ENCODE measurements around the gene KSR1. TPM values are rescaled to one million over a fixed set of nuclear protein-coding genes. Genes with fewer than 3 reads are reported as not detected.
"Not testable (repeated sequence)": the region's sequence is repeated elsewhere in the genome, so short reads cannot be mapped to it uniquely, and the experiment has no call there.

The KSR1 gene
- total and polyA plus RNA-seq, 11 donors: 6.1 to 31.1 (median 7.5) TPM

DNA sequence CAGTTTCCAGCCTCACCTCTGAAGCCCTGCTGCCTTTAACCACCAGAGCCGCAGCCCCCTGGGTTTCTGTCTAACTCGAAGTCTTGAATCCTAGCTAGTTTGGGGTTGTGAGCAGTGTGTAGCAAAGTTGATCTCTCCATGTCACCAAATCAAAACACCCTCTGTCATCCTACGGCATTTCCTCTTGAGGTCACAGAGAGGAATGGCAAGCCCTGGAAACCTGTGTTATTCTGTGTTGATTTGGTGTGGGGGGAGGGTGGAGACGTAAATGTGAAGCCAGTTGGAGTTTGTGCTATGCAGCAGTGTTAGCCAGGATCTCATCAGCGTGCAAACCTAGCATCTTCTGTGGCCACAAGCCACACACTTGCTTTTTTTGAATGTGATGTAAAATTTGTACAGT is 169.6 kb downstream of the KSR1 start:
- H3K36me3 ChIP-seq: peaks cover 0 to 52% (median 25%) of the 10 kb centered on the region in 9 donors
- H3K9me3 ChIP-seq: no peaks in the 10 kb centered on the region
- peaks cover 0 to 16% (median 3%) of the 10 kb centered on the region in 12 donors for H3K4me1 ChIP-seq
- TF ChIP-seq, protein P1, sequence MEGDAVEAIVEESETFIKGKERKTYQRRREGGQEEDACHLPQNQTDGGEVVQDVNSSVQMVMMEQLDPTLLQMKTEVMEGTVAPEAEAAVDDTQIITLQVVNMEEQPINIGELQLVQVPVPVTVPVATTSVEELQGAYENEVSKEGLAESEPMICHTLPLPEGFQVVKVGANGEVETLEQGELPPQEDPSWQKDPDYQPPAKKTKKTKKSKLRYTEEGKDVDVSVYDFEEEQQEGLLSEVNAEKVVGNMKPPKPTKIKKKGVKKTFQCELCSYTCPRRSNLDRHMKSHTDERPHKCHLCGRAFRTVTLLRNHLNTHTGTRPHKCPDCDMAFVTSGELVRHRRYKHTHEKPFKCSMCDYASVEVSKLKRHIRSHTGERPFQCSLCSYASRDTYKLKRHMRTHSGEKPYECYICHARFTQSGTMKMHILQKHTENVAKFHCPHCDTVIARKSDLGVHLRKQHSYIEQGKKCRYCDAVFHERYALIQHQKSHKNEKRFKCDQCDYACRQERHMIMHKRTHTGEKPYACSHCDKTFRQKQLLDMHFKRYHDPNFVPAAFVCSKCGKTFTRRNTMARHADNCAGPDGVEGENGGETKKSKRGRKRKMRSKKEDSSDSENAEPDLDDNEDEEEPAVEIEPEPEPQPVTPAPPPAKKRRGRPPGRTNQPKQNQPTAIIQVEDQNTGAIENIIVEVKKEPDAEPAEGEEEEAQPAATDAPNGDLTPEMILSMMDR (IDR thresholded peaks at IDR 0.05): no peak
- no peak for TF ChIP-seq POLR2A (IDR thresholded peaks at IDR 0.05)
- 88 to 94% (median 91%) methylated on average over 5 of the region's 5 CpGs for WGBS, 4 donors
- no peak overlapping the region for H3K27ac ChIP-seq
- intact Hi-C loops (cut with DNase I): no loop called here
- no peaks in the 10 kb centered on the region for H3K27me3 ChIP-seq
- ATAC-seq (no peak), DNase-seq (no peak)
- H3K4me3 ChIP-seq: no peak overlapping the region

DNA sequence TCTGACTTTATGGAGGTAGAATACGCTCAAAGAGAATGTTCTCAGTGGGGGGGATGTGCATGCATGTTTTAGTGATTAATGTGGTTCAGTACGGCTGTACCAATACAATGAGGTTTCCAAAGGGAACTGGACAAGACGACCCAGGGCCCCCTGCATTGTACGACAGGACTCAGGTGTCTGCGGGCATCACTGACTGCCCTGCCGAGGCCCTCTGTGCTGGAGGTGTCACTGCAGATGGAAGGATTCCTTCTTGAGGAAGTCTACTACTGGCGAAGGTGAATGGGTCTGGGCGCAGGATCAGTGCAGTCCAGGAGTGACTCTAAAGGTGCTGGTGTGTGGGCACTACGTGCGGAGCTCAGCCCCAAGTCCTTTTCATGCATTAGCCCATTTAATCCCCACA is 171.3 kb downstream of the KSR1 start:
- Histone ChIP-seq H3K9me3 (no peaks in the 10 kb centered on the region), H3K4me3 (no peak overlapping the region), H3K4me1 (peaks cover 0 to 29% (median 10%) of the 10 kb centered on the region in 12 donors), H3K27ac (no peak overlapping the region), H3K36me3 (peaks cover 0 to 37% (median 10%) of the 10 kb centered on the region in 9 donors), H3K27me3 (no peaks in the 10 kb centered on the region)
- TF ChIP-seq, protein P1 (IDR thresholded peaks at IDR 0.05): no peak
- TF ChIP-seq POLR2A (IDR thresholded peaks at IDR 0.05): no peak
- DNase-seq: no peak
- no peak for ATAC-seq
- WGBS, 4 donors: 89 to 92% (median 90%) methylated on average over 10 of the region's 10 CpGs
- intact Hi-C loops (cut with DNase I): no loop called here

DNA sequence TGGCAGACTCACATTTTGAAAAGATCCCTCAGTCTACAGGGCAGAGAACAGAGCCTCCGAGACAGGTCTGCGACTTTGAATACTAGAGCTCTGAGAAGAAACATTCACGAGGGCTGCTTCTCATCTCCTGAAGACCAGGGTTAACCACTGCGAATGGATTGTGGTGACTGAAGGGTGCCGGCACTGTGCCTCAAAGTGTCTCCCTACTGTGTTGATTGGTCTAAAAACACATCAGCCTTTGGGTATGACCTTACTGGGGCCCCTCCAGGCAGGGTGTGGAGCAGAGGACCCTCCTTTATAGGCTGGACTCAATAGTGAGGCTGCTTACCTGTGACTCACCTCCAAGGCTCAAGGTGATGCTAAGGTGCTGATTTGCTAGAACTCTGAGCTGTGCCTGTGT is 172.1 kb downstream of the KSR1 start:
- Histone ChIP-seq H3K27ac (no peak overlapping the region), H3K9me3 (no peaks in the 10 kb centered on the region), H3K27me3 (no peaks in the 10 kb centered on the region), H3K36me3 (peaks cover 0 to 28% (median 8%) of the 10 kb centered on the region in 9 donors), H3K4me1 (peaks cover 4 to 33% (median 15%) of the 10 kb centered on the region in 12 donors), H3K4me3 (no peak overlapping the region)
- ATAC-seq (no peak), DNase-seq (no peak)
- TF ChIP-seq, protein P1 (IDR thresholded peaks at IDR 0.05): no peak
- no peak for TF ChIP-seq POLR2A (IDR thresholded peaks at IDR 0.05)
- WGBS, 4 donors: 92 to 95% (median 93%) methylated on average over 5 of the region's 5 CpGs
- intact Hi-C loops (cut with DNase I): no loop called here

DNA sequence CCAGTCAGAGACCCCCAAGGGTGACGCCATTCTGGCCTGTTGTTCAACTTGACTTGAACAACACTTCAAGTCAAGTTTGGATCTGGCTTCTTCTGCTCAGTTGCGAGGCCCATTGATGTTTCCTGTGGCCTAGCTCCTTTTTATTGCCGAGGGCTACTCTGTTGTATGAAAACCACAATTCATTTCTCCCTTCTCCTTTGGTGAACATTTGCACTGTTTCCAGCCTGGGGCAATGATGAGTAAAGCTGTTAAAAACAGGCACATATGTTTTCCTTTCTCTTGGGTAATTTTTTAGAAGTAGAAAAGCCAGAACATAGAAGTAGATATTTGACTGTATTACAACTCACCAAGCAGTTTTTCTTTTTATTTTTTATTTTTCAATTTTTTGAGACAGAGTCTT is 173.0 kb downstream of the KSR1 start:
- H3K4me3 ChIP-seq; H3K9me3 ChIP-seq; H3K27me3 ChIP-seq; H3K27ac ChIP-seq; DNase-seq; ATAC-seq; intact Hi-C loops (cut with DNase I): not testable (repeated sequence)
- Histone ChIP-seq H3K36me3 (peaks cover 0 to 21% (median 2%) of the 10 kb centered on the region in 9 donors), H3K4me1 (peaks cover 5 to 36% (median 24%) of the 10 kb centered on the region in 12 donors)
- 85 to 95% (median 91%) methylated on average over 3 of the region's 3 CpGs for WGBS, 4 donors
